Activated T-cell treated with anti-CD3 and anti-CD28 coated beads, Interleukin-2, amount 50 U/mL, for 1 hour (primary cell): ENCODE measurements around the gene C9orf43.
"Not testable (repeated sequence)": the region's sequence is repeated elsewhere in the genome, so short reads cannot be mapped to it uniquely, and the experiment has no call there.

Source experiments
- DNase-seq: peaks from one replicate; pipeline ENCODE4 v3.0.0-alpha.2; 2020

C9orf43 gene

GRCh38 chr9:113421726-113422125 lies 11.2 kb downstream of the C9orf43 start:
- DNase-seq, result no peak

- DNase-seq, result no peak
These were observed 14.5 kb downstream of the C9orf43 start for GRCh38 chr9:113425072-113425471.

DNA sequence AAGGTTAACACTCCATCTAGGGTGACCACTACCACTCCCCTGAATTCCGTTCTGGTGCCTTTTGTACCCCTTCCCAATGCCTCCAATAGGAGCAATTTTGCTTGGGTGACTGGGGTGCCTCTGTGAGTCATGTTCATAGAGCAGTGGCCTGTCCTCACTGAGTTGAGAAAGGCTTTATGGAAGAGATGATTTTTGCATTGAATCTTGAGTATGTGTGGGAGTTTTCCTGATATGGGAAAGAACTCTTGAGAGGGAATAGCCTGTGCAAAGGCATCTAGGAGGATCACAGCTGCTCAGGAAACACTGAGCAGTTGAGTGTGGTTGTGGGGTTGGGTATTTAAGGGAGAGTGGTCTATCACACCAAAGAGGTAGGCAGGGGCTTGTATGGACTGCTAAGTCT lies 16.2 kb downstream of the C9orf43 start:
- no peak for DNase-seq

GRCh38 chr9:113427629-113428028 lies 17.1 kb downstream of the C9orf43 start:
- no peak for DNase-seq

DNA sequence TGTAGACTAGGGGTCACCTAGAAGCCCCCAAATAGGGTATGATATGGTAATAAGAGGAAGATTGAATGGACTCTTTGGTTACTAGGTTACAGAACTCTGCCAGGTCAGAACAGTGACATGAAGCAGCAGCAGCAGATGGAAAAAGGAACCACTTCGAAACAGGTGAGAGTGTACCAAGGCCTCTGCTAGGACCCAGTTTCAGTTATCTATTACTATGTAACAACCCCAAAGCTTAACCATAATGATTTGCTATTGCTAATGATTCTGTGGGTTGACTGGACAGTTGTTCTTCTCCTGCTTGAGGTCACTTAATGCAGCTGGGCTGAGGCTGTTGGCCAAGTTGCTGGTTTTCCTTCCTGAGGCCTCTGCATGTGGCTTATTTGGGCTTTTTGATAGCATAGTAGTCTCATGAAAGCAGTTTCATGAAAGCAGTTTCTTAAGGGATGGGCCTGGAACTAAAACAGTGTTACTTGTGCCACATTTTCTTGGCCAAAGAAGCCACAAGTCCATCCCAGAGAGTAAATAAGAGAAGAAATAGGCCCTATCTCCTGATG lies 17.6 kb downstream of the C9orf43 start:
- DNase-seq, result no peak

GRCh38 chr9:113431191-113431590 lies 20.6 kb downstream of the C9orf43 start:
- DNase-seq, result no peak

DNA sequence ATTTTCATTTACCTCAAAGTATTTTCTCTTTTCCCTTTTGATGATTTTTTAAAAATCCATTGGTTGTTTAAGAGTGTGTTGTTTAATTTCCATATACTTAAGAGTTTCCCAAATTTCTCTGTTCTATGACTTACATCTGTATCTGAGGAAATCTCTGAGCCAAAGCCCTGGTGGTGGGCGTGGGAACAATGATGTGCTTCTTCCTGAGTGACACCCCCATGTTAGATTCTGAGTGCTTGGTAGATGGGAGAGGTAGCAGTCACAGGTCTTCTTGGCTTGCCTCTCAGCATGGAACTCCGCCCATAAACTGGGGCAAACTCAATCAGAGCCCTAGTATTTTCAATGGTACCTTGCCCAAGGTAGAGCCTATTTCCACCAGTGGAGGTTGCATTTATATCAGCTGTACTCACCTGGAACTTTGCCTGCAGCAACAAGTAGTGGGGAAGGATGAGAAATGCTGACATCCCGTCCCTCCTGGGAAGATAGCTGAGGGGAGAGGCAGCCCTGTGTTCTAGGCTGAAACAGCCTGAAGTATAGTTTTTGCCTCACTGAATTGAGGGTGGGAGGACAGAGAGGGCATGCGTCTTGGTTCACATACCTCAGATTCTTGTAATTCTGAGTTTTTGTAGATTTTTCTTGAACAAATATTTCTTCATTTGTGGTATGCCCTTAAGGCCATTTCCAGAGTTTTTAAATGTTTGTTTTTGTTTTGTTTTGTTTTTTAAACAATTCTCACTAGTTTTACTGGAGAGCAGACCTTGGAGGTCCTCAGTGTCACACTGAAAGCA lies 26.4 kb downstream of the C9orf43 start:
- DNase-seq, result no peak

- not testable (repeated sequence) for DNase-seq
These were observed 27.2 kb downstream of the C9orf43 start for GRCh38 chr9:113437716-113438115.

DNA sequence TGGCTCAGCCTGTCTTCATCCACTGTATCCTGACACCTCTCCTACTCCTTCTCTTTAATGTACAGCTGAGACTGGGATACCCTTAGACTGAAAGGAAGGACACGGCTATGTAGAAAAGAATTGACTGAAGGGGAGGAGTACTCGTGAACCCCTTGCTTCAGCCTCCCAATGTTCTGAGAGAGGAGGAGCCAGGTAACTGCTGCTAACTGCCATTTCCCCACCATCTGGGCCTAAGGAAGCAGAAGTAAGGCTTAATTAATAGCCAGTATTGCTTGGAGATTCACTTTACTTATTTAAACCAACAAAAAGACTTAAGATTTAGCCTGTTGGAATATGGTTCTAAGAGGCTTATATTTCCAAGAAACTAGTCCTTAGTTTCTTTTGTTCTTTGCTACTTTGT lies 34.2 kb downstream of the C9orf43 start:
- no peak for DNase-seq

DNA sequence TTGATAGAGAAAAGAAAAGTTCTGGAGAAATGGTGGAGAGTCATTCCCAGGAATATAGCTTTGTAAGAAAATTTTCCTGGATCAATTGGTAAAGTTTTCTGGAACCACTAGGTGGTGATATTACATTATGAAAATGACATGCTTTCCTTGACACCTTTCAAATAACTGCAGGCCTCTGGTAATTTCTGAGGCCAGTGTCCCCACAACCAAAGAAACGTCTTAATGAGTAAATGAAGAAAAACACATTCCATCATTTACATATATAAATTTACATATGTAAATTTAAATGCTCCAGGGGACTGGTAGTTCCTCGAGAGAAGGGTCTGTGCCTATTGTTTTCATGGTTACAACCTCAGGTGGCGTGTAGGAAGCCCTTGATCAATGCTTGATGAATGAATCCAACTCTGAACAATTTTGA lies 35.8 kb downstream of the C9orf43 start:
- no peak for DNase-seq

GRCh38 chr9:113449376-113449775 lies 38.8 kb downstream of the C9orf43 start:
- no peak for DNase-seq

DNA sequence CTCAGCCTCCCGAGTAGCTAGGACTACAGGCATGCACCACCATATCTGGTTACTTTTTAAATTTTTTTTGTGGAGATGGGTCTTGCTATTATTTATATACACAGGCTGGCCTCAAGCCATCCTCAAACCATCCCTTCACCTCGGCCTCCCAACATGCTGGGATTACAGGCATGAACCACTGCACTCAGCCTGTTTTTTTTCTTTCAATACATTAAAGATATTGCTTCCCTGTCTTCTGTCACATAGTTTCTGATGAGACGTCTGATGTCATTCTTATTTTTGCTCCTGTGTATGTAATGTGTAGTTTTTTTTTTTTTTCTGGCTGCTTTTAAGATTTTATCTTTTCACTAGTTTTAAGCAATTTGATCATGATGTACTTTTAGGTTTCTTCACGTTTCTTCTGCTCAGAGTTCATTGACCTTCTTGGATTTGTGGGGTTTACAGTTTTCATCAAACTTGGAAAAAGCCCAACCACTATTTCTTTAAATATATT lies 41.6 kb downstream of the C9orf43 start:
- DNase-seq, result no peak

- no peak for DNase-seq
These were observed 44.6 kb downstream of the C9orf43 start for GRCh38 chr9:113454914-113455761.

DNA sequence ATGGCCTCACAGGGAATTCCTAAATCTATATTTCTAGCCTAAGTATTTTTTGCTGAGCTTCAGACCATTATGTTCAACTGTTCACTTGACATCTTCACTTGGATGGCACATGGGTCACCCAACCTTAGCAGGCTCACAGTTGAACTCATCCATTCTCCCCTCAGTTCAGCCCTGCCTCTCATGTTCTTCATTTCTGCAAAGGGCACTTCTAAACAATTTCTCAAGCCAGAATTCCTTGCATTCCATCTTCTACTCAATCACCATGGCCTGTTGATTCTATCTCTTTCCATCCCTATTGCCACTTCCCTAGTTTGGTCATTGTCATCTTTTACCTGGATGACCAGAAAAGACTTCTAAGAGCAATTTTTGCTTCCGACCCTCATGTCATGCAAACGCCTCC lies 45.7 kb downstream of the C9orf43 start:
- no peak for DNase-seq

DNA sequence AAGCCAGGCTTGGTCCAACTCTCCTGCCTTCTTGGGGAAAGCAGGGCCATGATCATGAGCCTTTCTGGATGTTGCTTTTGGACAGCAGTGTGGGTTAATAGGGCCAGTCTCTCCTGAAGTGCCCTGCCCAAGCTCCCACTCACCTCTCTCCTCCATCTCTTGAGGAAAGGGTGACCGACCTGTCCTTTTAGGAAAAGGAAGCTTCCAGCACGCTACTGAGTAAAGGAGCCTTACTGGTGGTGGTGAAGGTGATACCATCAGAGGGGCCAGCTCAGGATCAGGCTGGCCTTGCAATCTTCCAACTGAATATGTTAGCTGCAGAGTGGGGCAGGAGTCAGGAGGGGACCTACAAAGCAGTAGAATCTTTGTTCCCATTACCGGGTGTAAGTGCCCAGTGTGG lies 50.7 kb downstream of the C9orf43 start:
- DNase-seq, result no peak

DNA sequence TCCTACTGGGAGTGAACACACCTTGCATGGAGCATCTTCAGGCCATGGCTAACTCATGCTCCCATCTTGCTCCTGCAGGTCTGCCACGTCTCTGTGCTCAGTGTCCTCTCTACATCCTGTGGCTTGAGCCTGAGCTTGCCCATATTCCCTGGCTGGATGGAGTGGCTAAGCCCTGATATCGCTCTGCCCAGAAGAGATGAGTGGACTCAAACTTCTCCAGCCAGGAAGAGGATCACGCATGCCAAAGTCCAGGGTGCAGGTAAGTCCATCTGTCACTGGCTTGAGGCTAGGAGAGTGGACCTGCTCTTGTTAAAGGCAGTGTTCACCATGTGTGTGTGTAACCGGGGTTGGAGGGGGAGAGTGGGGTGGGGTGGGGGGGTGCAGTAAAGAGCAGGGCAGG lies 51.4 kb downstream of the C9orf43 start:
- DNase-seq, result no peak

GRCh38 chr9:113462781-113463286 lies 52.3 kb downstream of the C9orf43 start:
- no peak for DNase-seq

GRCh38 chr9:113463418-113464285 lies 53.1 kb downstream of the C9orf43 start, which contains the start of gene RGS3:
Gene RGS3, plus strand, starts transcription at chr9:113463727. Its CDS starts 76 bp downstream, at chr9:113463803.
- no peak for DNase-seq

GRCh38 chr9:113464286-113464660 lies 53.7 kb downstream of the C9orf43 start:
- no peak for DNase-seq

DNA sequence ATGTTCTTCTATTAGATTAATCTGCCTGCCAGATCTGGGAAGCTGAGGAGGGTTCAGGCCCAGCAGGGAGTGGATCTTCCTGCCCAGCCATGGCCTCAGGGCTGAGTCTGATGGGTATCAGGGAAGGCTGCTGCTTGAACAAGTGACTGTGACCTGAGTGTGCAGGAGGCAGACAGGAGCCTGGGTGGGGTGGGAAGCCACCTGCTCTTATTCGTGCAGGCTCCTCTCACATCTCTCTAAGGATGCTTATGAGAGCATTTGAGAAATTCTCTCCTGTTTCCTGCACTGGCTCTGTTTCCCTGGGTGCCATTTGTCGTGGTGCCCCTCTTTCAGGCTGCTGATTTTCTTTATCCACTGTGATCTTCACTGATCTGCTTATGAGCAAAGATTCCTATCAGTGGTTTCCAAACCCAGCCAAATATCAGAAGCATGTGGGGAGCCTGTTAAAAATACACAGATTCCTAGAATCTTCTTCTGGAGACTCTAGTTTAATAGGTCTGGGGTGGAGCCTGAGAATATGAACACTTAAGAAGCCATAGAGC lies 55.1 kb downstream of the C9orf43 start:
- no peak for DNase-seq

- no peak for DNase-seq
These were observed 56.6 kb downstream of the C9orf43 start for GRCh38 chr9:113467183-113467582.
